A673 (cell line): ENCODE measurements around the gene JCHAIN.

Source experiments
- EZH2 ChIP-seq: fragments of 200-600 bp; sonication (generic); IDR thresholded peaks from 2 replicates; pipeline ENCODE4 v1.6.1; 2017; ENCODE audit warnings: borderline replicate concordance, low read depth, mild to moderate bottlenecking, mixed read lengths, antibody characterized with exemption, low read length; ENCODE audit not compliant: poor library complexity, severe bottlenecking
- TF ChIP-seq, protein P1 (sequence below): fragments of 300-800, 200-600 bp; sonication (generic); conservative IDR thresholded peaks from 2 replicates; pipeline ENCODE4 v1.5.1; 2017; ENCODE audit warnings: low read depth, mild to moderate bottlenecking, antibody characterized with exemption, low read length, moderate library complexity, mixed read lengths

GRCh38 chr4:70614184-70614555 lies 52.1 kb downstream of the JCHAIN start:
- TF ChIP-seq, protein P1, sequence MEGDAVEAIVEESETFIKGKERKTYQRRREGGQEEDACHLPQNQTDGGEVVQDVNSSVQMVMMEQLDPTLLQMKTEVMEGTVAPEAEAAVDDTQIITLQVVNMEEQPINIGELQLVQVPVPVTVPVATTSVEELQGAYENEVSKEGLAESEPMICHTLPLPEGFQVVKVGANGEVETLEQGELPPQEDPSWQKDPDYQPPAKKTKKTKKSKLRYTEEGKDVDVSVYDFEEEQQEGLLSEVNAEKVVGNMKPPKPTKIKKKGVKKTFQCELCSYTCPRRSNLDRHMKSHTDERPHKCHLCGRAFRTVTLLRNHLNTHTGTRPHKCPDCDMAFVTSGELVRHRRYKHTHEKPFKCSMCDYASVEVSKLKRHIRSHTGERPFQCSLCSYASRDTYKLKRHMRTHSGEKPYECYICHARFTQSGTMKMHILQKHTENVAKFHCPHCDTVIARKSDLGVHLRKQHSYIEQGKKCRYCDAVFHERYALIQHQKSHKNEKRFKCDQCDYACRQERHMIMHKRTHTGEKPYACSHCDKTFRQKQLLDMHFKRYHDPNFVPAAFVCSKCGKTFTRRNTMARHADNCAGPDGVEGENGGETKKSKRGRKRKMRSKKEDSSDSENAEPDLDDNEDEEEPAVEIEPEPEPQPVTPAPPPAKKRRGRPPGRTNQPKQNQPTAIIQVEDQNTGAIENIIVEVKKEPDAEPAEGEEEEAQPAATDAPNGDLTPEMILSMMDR = no peak
- no peak for TF ChIP-seq EZH2
